ENCODE results near the gene ZNF410.
"Not testable (repeated sequence)": the region's sequence is repeated elsewhere in the genome, so short reads cannot be mapped to it uniquely, and the experiment has no call there.

The ZNF410 gene

DNA sequence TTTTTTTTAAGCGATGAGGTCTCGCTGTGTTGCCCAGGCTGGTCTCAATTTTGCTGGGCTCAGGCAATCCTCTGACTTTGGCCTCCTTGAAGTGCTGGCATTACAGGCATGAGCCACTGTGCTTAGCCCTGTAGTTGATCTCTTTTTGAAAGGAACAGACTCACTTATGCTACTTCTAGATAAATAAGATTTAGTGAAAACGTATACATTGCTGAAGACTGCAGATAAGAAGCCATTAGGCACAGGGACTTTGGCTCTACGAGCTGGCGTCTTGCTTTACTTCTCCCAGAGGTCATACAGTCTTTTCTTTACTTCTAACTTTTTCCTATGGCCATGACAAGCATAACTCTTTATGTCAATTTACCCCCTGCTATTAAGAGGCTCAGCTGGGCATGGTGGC, 25.6 kb upstream of the ZNF410 start:
- Histone ChIP-seq H3K4me1 (ENCODE audit: control insufficient read depth, insufficient read depth, low read length) (no peaks in the 10 kb centered on the region), H3K36me3 (ENCODE audit: control insufficient read depth, insufficient read depth, low read length) (peaks cover 22% of the 10 kb centered on the region), H3K4me3 (ENCODE audit: insufficient read depth, low read depth, low read length) (no peak overlapping the region), H3K9me3 (ENCODE audit: control insufficient read depth, low read length) (no peaks in the 10 kb centered on the region), H3K27ac (ENCODE audit: insufficient read depth, low read depth, low read length, poor library complexity, severe bottlenecking) (no peak overlapping the region), H3K27me3 (ENCODE audit: control insufficient read depth, insufficient read depth, low read length, poor library complexity, severe bottlenecking) (no peaks in the 10 kb centered on the region)
- WGBS, 2 experiments, result 92 to 96% methylated on average over 5 of the region's 5 CpGs

DNA sequence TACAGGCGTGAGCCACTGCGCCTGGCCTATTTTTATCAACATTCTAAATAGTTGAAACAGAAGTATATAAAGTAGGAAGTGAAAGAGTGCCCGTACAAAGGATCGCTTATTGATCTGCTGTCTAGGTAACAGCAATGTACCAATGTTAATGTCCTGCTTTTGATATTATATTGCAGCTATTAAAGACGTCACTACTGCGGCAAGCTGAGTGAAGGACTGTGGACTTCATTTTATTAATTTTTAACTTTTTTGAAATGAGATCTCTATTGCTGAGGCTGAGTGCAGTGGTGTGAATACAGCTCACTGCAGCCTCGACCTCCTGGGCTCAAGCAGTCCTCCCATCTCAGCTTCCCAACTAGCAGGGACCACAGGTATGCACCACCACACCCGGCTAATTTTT, 24.2 kb upstream of the ZNF410 start:
- WGBS, 2 experiments, result 95 to 96% methylated on average over 8 of the region's 8 CpGs
- Histone ChIP-seq H3K36me3 (ENCODE audit: control insufficient read depth, insufficient read depth, low read length) (peaks cover 23% of the 10 kb centered on the region), H3K4me1 (ENCODE audit: control insufficient read depth, insufficient read depth, low read length) (no peaks in the 10 kb centered on the region), H3K4me3 (ENCODE audit: insufficient read depth, low read depth, low read length) (no peak overlapping the region), H3K9me3 (ENCODE audit: control insufficient read depth, low read length) (no peaks in the 10 kb centered on the region), H3K27me3 (ENCODE audit: control insufficient read depth, insufficient read depth, low read length, poor library complexity, severe bottlenecking) (no peaks in the 10 kb centered on the region), H3K27ac (ENCODE audit: insufficient read depth, low read depth, low read length, poor library complexity, severe bottlenecking) (no peak overlapping the region)

DNA sequence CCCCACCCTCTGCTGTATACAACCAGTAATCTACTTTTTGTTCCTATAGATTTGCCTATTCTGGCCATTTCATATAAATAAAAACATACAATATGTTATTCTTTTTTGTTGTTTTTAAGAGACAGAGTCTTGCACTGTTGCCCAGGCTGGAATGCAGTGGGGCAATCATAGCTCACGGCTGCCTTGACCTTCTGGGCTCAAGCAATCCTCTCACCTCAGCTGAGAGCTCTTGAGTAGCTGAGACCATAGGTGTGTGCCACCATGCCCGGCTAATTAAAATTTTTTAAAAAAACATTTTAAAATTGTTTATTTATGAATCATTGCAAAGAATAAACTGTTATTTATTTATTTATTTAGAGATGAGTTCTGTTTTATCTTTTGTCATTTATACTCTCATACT, 23.4 kb upstream of the ZNF410 start:
- H3K27ac ChIP-seq (ENCODE audit: insufficient read depth, low read depth, low read length, poor library complexity, severe bottlenecking), result no peak overlapping the region
- no peaks in the 10 kb centered on the region for H3K9me3 ChIP-seq (ENCODE audit: control insufficient read depth, low read length)
- 87 to 100% methylated on average over 1 to 2 of the region's 2 CpGs for WGBS, 2 experiments
- no peak overlapping the region for H3K4me3 ChIP-seq (ENCODE audit: insufficient read depth, low read depth, low read length)
- no peaks in the 10 kb centered on the region for H3K4me1 ChIP-seq (ENCODE audit: control insufficient read depth, insufficient read depth, low read length)
- H3K36me3 ChIP-seq (ENCODE audit: control insufficient read depth, insufficient read depth, low read length), result peaks cover 27% of the 10 kb centered on the region
- no peaks in the 10 kb centered on the region for H3K27me3 ChIP-seq (ENCODE audit: control insufficient read depth, insufficient read depth, low read length, poor library complexity, severe bottlenecking)

DNA sequence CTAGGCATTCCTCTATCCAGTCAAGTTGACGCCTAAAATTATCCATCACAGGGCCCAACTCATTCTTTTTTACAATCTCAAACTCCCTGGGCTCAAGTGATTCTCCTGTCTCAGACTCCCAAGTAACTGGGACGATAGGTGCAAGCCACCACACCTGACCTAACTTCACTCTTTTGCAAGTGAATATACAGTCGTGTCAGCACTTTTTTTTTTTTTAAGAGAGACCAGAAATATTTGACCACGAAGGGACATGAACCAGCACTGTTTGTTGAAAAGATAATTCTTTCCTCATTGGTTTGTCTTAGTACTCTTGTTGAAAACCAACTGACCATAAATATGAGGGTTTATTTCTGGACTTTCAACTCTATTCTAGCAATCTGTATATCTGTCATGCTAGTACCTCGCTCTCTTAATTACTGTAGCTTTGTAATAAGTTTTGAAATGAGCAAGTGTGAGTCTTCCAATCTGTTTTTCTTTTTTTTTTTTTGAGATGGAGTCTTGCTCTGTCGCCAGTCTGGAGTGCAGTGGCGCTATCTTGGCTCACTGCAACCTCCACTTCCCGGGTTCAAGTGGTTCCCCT, 21.0 kb upstream of the ZNF410 start:
- Histone ChIP-seq H3K4me1 (ENCODE audit: control insufficient read depth, insufficient read depth, low read length) (no peaks in the 10 kb centered on the region), H3K36me3 (ENCODE audit: control insufficient read depth, insufficient read depth, low read length) (peaks cover 20% of the 10 kb centered on the region), H3K9me3 (ENCODE audit: control insufficient read depth, low read length) (no peaks in the 10 kb centered on the region), H3K4me3 (ENCODE audit: insufficient read depth, low read depth, low read length) (no peak overlapping the region), H3K27me3 (ENCODE audit: control insufficient read depth, insufficient read depth, low read length, poor library complexity, severe bottlenecking) (no peaks in the 10 kb centered on the region), H3K27ac (ENCODE audit: insufficient read depth, low read depth, low read length, poor library complexity, severe bottlenecking) (no peak overlapping the region)
- 93 to 94% methylated on average over 8 of the region's 8 CpGs for WGBS, 2 experiments

DNA sequence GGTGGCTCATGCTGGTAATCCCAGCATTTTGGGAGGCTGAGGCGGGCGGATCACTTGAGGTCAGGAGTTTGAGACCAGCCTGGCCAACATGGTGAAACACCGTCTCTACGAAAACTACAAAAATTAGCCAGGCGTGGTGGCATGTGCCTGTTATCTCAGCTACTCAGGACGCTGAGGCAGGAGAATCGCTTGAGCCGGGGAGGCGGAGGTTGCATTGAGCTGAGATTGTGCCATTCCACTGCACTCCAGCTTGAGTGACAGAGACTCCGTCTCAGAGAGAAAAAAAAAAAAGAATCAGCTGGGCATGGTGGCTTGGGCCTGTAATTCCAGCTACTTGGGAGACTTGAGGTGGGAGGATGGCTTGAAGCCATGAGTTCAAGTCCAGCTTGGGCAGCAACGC, 16.9 kb upstream of the ZNF410 start:
- not testable (repeated sequence) for H3K4me1 ChIP-seq (ENCODE audit: control insufficient read depth, insufficient read depth, low read length); H3K36me3 ChIP-seq (ENCODE audit: control insufficient read depth, insufficient read depth, low read length); H3K9me3 ChIP-seq (ENCODE audit: control insufficient read depth, low read length); H3K27me3 ChIP-seq (ENCODE audit: control insufficient read depth, insufficient read depth, low read length, poor library complexity, severe bottlenecking); H3K27ac ChIP-seq (ENCODE audit: insufficient read depth, low read depth, low read length, poor library complexity, severe bottlenecking); H3K4me3 ChIP-seq (ENCODE audit: insufficient read depth, low read depth, low read length)
- 93 to 95% methylated on average over 11 of the region's 11 CpGs for WGBS, 2 experiments

DNA sequence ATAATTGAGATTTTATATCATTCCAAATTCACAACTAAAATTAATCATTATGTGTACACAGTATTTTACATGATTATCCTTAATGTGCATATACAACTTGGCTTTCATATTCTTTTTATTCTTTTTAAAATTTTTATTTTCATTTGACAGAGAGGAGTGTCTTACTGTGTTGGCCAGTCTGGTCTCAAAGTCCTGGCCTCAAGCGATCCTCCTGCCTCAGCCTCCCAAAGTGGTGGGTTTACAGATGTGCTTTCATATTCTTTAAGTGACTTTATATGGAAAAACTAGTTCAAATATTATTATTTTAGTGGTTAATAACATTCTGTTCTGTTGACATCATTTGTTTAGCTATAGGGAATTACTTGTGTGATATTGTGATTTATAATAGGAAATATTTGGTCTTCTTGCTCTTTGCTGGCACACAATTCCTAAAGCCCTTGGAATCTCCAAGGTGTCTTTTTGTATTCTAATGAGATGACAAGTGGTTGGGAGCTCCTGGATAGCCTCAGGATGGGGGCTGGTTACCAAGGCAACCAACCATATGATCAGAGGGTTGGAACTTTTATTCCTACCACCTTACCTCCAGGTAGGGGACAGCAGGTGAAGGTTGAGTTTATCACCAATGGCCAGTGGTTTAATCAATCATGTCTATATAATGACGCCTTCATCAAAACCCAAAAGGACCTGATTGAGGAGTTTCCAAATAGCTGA, 16.0 kb upstream of the ZNF410 start:
- H3K9me3 ChIP-seq (ENCODE audit: control insufficient read depth, low read length), result no peaks in the 10 kb centered on the region
- 100% methylated on average over 1 to 2 of the region's 2 CpGs for WGBS, 2 experiments
- H3K27ac ChIP-seq (ENCODE audit: insufficient read depth, low read depth, low read length, poor library complexity, severe bottlenecking), result no peak overlapping the region
- no peak overlapping the region for H3K4me3 ChIP-seq (ENCODE audit: insufficient read depth, low read depth, low read length)
- H3K4me1 ChIP-seq (ENCODE audit: control insufficient read depth, insufficient read depth, low read length), result no peaks in the 10 kb centered on the region
- H3K36me3 ChIP-seq (ENCODE audit: control insufficient read depth, insufficient read depth, low read length), result peaks cover 5% of the 10 kb centered on the region
- H3K27me3 ChIP-seq (ENCODE audit: control insufficient read depth, insufficient read depth, low read length, poor library complexity, severe bottlenecking), result no peaks in the 10 kb centered on the region

DNA sequence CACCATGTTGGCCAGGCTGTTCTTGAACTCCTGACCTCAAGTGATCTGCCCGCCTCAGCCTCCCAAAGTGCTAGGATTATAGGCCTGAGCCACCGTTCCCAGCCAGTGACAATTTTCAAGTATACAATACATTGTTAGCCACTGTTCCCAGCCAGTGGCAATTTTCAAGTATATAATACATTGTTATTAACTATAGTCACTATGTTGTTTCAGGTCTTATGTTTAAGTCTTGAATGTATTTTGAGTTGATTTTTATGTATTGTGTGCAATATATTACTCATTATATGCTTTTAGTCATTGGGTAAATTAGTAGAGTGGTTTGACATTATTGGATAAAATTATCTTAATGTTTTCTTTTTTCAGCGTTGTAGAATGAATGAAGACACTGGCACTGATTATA, 13.0 kb upstream of the ZNF410 start:
- Histone ChIP-seq H3K27ac (ENCODE audit: insufficient read depth, low read depth, low read length, poor library complexity, severe bottlenecking) (no peak overlapping the region), H3K36me3 (ENCODE audit: control insufficient read depth, insufficient read depth, low read length) (no peaks in the 10 kb centered on the region), H3K9me3 (ENCODE audit: control insufficient read depth, low read length) (no peaks in the 10 kb centered on the region), H3K4me3 (ENCODE audit: insufficient read depth, low read depth, low read length) (no peak overlapping the region), H3K27me3 (ENCODE audit: control insufficient read depth, insufficient read depth, low read length, poor library complexity, severe bottlenecking) (no peaks in the 10 kb centered on the region), H3K4me1 (ENCODE audit: control insufficient read depth, insufficient read depth, low read length) (no peaks in the 10 kb centered on the region)
- WGBS, 2 experiments, result 90 to 97% methylated on average over 3 of the region's 3 CpGs

DNA sequence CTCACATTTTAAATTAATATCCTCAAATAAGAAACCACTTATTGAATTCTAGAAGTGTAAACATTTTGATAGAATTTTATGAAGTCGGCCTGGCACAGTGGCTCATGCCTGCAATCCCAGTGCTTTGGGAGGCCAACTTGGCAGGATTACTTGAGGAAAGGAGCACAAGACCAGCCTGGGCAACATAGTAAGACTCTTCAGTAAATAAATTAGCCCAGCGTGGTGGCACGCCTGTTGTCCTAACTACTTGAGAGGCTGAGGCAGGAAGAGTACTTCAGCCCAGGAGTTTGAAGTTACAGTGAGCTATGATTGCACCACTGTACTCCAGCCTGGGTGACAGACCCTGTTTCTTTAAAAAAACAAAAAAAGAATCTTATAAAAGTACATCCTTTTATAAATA, 8.9 kb upstream of the ZNF410 start:
- H3K9me3 ChIP-seq (ENCODE audit: control insufficient read depth, low read length), result no peaks in the 10 kb centered on the region
- no peak overlapping the region for H3K4me3 ChIP-seq (ENCODE audit: insufficient read depth, low read depth, low read length)
- peaks cover 2% of the 10 kb centered on the region for H3K36me3 ChIP-seq (ENCODE audit: control insufficient read depth, insufficient read depth, low read length)
- no peaks in the 10 kb centered on the region for H3K4me1 ChIP-seq (ENCODE audit: control insufficient read depth, insufficient read depth, low read length)
- H3K27me3 ChIP-seq (ENCODE audit: control insufficient read depth, insufficient read depth, low read length, poor library complexity, severe bottlenecking), result no peaks in the 10 kb centered on the region
- no peak overlapping the region for H3K27ac ChIP-seq (ENCODE audit: insufficient read depth, low read depth, low read length, poor library complexity, severe bottlenecking)
- 90 to 98% methylated on average over 3 of the region's 3 CpGs for WGBS, 2 experiments

DNA sequence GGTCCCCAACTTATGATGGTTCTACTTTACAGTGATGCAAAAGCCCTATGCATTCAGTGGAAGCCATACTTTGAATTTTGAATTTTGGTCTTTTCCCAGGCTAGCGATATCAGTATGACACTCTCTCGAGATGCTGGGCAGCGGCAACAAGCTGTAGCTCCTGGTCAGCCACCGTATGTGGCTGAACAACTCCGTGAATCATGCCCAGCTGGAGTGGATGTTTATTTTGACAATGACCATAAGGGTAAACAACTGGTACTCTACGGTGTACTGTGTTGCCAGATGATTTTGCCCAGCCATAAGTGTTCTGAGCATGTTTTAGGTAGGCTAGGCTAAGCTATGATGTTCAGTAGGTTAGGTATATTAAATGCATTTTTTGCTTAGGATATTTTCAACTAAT, 8.2 kb upstream of the ZNF410 start:
- 94 to 96% methylated on average over 6 of the region's 6 CpGs for WGBS, 2 experiments
- H3K36me3 ChIP-seq (ENCODE audit: control insufficient read depth, insufficient read depth, low read length), result peaks cover 2% of the 10 kb centered on the region
- H3K9me3 ChIP-seq (ENCODE audit: control insufficient read depth, low read length), result no peaks in the 10 kb centered on the region
- H3K27me3 ChIP-seq (ENCODE audit: control insufficient read depth, insufficient read depth, low read length, poor library complexity, severe bottlenecking), result no peaks in the 10 kb centered on the region
- no peaks in the 10 kb centered on the region for H3K4me1 ChIP-seq (ENCODE audit: control insufficient read depth, insufficient read depth, low read length)
- no peak overlapping the region for H3K4me3 ChIP-seq (ENCODE audit: insufficient read depth, low read depth, low read length)
- no peak overlapping the region for H3K27ac ChIP-seq (ENCODE audit: insufficient read depth, low read depth, low read length, poor library complexity, severe bottlenecking)

DNA sequence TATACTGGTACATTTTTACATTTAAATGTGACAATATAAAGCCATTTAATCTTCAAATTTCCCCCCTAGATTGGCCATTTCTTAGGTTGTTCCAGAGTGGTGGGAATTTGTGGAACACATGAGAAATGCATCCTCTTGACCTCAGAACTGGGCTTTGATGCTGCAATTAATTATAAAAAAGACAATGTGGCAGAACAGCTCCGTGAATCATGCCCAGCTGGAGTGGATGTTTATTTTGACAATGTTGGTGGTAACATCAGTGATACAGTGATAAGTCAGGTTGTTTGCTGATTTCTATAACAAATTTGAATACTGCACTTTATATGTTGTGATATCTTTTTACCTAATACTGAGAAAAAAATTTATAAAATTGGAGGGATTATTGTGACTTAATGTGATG, 7.6 kb upstream of the ZNF410 start:
- H3K27me3 ChIP-seq (ENCODE audit: control insufficient read depth, insufficient read depth, low read length, poor library complexity, severe bottlenecking), result no peaks in the 10 kb centered on the region
- no peaks in the 10 kb centered on the region for H3K4me1 ChIP-seq (ENCODE audit: control insufficient read depth, insufficient read depth, low read length)
- H3K4me3 ChIP-seq (ENCODE audit: insufficient read depth, low read depth, low read length), result no peak overlapping the region
- H3K9me3 ChIP-seq (ENCODE audit: control insufficient read depth, low read length), result no peaks in the 10 kb centered on the region
- peaks cover 2% of the 10 kb centered on the region for H3K36me3 ChIP-seq (ENCODE audit: control insufficient read depth, insufficient read depth, low read length)
- no peak overlapping the region for H3K27ac ChIP-seq (ENCODE audit: insufficient read depth, low read depth, low read length, poor library complexity, severe bottlenecking)
- 91 to 100% methylated on average over 1 of the region's 1 CpG for WGBS, 2 experiments

Data from ectodermal cell (in vitro differentiated cells).